Adrenal gland (tissue), 12 donors: ENCODE data around the gene TMBIM4. TPM values are rescaled to one million over a fixed set of nuclear protein-coding genes. Genes with fewer than 3 reads are reported as not detected.
A peak's percentile ranks its signal among the peaks of the same experiment; 100 is the strongest.

Experiments used
- DNase-seq, 7 donors: peaks; one replicate each; pipeline ENCODE4 v3.0.0-alpha.2; 2019 to 2020
- H3K27ac ChIP-seq, 5 donors: fragments of 200-600 bp; sonication (generic) in 4 of 5; 1 replicate in 3 of 5; 2 replicates in 2 of 5; pipeline versions ENCODE4 v1.5.1 to v1.8.0; 2016 to 2020; ENCODE audit warnings: mild to moderate bottlenecking in 1 of 5
- H3K27me3 ChIP-seq: fragments of 200-600 bp; 2 replicates; pipeline ENCODE4 v1.8.0; 2021
- H3K36me3 ChIP-seq, 2 donors: fragments of 200-600 bp; replicated peaks in 1 of 2; 1 replicate in 1 of 2; 2 replicates in 1 of 2; pipeline versions ENCODE4 v1.5.1 to v1.8.0; 2018 to 2022
- H3K4me1 ChIP-seq, 2 donors: fragments of 200-600 bp; replicated peaks in 1 of 2; 1 replicate in 1 of 2; 2 replicates in 1 of 2; pipeline versions ENCODE4 v1.5.1 to v1.8.0; 2018 to 2021
- H3K4me3 ChIP-seq, 4 donors: fragments of 200-600 bp; sonication (generic) in 3 of 4; one replicate each; pipeline ENCODE4 v1.5.1; 2016 to 2018
- H3K9me3 ChIP-seq, 3 donors: fragments of 200-600 bp; sonication (generic) in 1 of 3; replicated peaks in 1 of 3; 1 replicate in 2 of 3; 2 replicates in 1 of 3; pipeline versions ENCODE4 v1.5.1 to v1.8.0; 2016 to 2021
- POLR2A ChIP-seq, 2 donors: fragments of 450-650 bp; IDR thresholded peaks; one replicate each; pipeline ENCODE4 v1.6.1; 2017; ENCODE audit warnings: antibody characterized with exemption in 2 of 2, mild to moderate bottlenecking in 2 of 2, moderate library complexity in 1 of 2
- WGBS, 4 donors: extraction: QIAGEN DNeasy Blood & Tissue Kit in 2 of 4; methylation state at CpG; one replicate each; pipeline versions ENCODE4 v1.1.5 to v1.1.7; 2013 to 2017; 5-methylcytosine and 5-hydroxymethylcytosine counted together
- intact Hi-C, 2 donors: fragments of 100-400 bp; cut with DNase I; formaldehyde crosslinking; loops; one replicate each; pipeline versions ENCODE4 v1.14.1 to v1.15.0; 2022 to 2023
- polyA plus RNA-seq, 3 donors: library from polyadenylated mRNA; stranded (reverse); fragments of 200-250 nt in 2 of 3; fragments of 350-450 nt in 1 of 3; fragmentation: Illumina TruSeq in 1 of 3; extraction: RNeasy Lipid Tissue Mini Kit (QIAGEN cat#74804) in 1 of 3; gene quantifications; one replicate each; pipeline ENCODE4 v1.2.3, GENCODE V29; 2013 to 2014
- total RNA-seq, 9 donors: library from RNA; depleted of rRNA in 4 of 9; stranded (reverse); fragments of >200 nt in 4 of 9; fragments of 120-200 nt in 1 of 9; fragmentation: NEBNext Ultra II Directional in 1 of 9; extraction: Animal tissue kit (Norgen Biotek cat#: 25700) in 1 of 9; gene quantifications; one replicate each; pipeline versions ENCODE4 v1.1.0 to v1.2.4, GENCODE V29; 2013 to 2023
- TF ChIP-seq, protein P1 (sequence below), 6 experiments: fragments of 450-650 bp in 4 of 6; fragments of 200-600 bp in 2 of 6; sonication (generic) in 1 of 6; IDR thresholded peaks; 1 replicate in 5 of 6; 2 replicates in 1 of 6; pipeline versions ENCODE4 v1.5.1 to v1.8.0; 2016 to 2021; ENCODE audit warnings: antibody characterized with exemption in 6 of 6, mild to moderate bottlenecking in 2 of 6, moderate library complexity in 1 of 6
- donor health status: healthy with polysubstance abuse.
- donor health status: Bipolar disorder and iron deficiency.
- donor health status: DM: yes; HTN: yes; CAD: no.
- donor health status: DM: no; HTN: no; CAD: no.
- donor health status: DM: no; HTN: no; CAD: no.
- donor health status: DM: yes; HTN: yes; CAD: no.

Gene TMBIM4
- total and polyA plus RNA-seq, 12 donors = 94.3 to 291 (median 214) TPM

DNA sequence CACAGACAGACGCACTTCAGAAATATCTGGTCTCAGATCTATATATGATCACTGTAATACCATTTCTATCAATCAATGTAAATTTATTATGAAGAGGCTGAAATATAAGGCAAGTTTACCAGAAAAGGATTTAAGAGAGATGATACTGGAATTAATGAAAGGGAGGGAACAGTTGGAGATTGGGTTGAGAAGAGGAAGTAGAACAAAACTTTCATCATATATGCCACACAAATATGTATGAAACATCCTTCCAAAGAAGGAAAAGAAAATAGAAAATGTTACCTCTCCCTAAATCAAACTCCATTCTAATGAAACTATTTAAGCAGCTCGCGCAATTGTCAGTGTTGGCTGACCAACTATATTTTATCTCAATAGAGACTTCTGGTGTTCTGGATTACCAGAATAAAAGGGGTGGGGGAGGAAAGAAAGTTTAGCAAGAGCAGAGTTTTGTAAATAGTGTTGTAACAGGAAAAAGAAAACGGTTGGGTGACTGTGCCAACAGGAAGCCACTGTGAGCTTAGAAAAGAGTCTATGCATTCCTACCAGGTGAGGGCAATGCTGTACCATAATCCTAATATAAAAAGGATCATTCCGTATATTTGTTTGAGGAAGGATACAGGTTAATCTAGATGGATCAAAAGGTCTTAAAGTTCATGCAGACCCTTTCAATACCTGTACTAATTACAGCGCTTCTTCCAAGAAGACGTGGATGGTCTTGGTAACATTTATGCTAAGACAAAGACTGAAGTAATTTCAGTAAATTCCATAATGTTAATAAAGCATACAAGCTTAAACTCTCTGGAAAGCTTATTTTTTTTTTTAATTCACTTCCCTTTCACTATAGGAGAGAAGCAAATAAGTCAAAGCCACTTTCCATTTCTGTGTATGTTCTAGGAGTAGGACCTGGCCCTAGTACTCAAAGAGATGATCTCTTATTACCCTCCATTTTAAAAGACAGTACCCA, 24.7 kb downstream of the TMBIM4 start:
- intact Hi-C loops = loop anchor here in 1 of 2 donors (5.0 kb wide), 1 partner anchor 92 kb away; no protein-coding TSS in a partner anchor
- DNase-seq = peak; percentile 41 to 76 (median 70)
- H3K36me3 ChIP-seq = no peaks in the 10 kb centered on the region
- H3K9me3 ChIP-seq = peaks cover 3 to 16% (median 13%) of the 10 kb centered on the region in 3 donors
- peaks cover 0 to 15% of the 10 kb centered on the region in 2 donors for H3K4me1 ChIP-seq
- 35 to 46% (median 44%) methylated on average over 7 of the region's 7 CpGs for WGBS, 4 donors
- H3K27me3 ChIP-seq = no peaks in the 10 kb centered on the region
- peak overlapping the region; percentile 13 to 65 (median 32) for H3K27ac ChIP-seq
- no peak overlapping the region for H3K4me3 ChIP-seq
- no peak for TF ChIP-seq POLR2A (IDR thresholded peaks at IDR 0.05)
- TF ChIP-seq, protein P1, sequence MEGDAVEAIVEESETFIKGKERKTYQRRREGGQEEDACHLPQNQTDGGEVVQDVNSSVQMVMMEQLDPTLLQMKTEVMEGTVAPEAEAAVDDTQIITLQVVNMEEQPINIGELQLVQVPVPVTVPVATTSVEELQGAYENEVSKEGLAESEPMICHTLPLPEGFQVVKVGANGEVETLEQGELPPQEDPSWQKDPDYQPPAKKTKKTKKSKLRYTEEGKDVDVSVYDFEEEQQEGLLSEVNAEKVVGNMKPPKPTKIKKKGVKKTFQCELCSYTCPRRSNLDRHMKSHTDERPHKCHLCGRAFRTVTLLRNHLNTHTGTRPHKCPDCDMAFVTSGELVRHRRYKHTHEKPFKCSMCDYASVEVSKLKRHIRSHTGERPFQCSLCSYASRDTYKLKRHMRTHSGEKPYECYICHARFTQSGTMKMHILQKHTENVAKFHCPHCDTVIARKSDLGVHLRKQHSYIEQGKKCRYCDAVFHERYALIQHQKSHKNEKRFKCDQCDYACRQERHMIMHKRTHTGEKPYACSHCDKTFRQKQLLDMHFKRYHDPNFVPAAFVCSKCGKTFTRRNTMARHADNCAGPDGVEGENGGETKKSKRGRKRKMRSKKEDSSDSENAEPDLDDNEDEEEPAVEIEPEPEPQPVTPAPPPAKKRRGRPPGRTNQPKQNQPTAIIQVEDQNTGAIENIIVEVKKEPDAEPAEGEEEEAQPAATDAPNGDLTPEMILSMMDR (IDR thresholded peaks at IDR 0.05) = peak; percentile 32 to 83 (median 70)

DNA sequence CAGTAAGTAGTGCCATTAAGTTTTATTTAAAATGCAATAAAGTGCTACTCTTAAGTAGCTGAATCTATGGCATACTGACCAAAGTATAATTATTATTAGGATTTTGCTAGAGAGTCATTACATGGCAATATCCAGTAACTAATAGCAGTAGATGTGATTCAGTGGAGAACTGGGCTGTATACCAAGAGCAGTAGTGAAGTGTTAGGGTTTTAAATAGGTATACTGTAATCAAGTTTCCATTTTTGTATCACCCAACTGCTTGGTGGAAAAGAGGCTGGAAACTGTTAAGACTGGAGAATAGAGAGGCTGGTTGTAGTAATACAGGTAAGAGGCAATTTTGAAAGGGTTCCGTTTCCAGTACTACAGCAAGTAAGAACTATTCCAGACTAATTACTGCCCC, 25.9 kb downstream of the TMBIM4 start:
- Histone ChIP-seq H3K9me3 (peaks cover 3 to 20% (median 13%) of the 10 kb centered on the region in 3 donors), H3K27ac (no peak overlapping the region), H3K36me3 (no peaks in the 10 kb centered on the region), H3K4me3 (no peak overlapping the region), H3K4me1 (peaks cover 0 to 15% of the 10 kb centered on the region in 2 donors), H3K27me3 (no peaks in the 10 kb centered on the region)
- intact Hi-C loops = no loop called here
- no peak for TF ChIP-seq POLR2A (IDR thresholded peaks at IDR 0.05)
- TF ChIP-seq, protein P1 (IDR thresholded peaks at IDR 0.05) = no peak
- 80 to 98% (median 93%) methylated on average over 1 of the region's 1 CpG for WGBS, 4 donors
- no peak for DNase-seq

DNA sequence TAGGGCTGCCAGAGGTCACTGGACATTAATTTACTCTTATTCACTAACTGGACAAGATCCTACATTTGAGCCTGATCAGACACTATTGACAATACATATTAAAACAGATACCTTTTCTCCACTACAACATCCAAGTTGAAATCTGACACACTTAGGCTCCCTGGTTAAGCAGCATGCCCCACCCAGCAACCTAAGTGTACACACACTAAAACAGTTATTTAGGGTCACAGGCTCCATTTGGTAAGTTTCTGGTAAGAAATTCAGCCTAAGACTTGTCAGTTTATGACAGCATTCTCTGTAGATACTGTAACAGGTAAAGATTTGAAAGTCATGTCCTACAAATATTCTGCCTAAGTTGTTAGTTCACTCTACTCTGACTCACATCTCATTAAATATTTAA, 27.0 kb downstream of the TMBIM4 start:
- H3K9me3 ChIP-seq = peaks cover 3 to 20% (median 13%) of the 10 kb centered on the region in 3 donors
- no peak overlapping the region for H3K27ac ChIP-seq
- no peaks in the 10 kb centered on the region for H3K27me3 ChIP-seq
- H3K36me3 ChIP-seq = peaks cover 0 to 8% of the 10 kb centered on the region in 2 donors
- no peak for DNase-seq
- peaks cover 0 to 15% of the 10 kb centered on the region in 2 donors for H3K4me1 ChIP-seq
- intact Hi-C loops = no loop called here
- TF ChIP-seq POLR2A (IDR thresholded peaks at IDR 0.05) = no peak
- TF ChIP-seq, protein P1 (IDR thresholded peaks at IDR 0.05) = no peak
- no peak overlapping the region for H3K4me3 ChIP-seq

DNA sequence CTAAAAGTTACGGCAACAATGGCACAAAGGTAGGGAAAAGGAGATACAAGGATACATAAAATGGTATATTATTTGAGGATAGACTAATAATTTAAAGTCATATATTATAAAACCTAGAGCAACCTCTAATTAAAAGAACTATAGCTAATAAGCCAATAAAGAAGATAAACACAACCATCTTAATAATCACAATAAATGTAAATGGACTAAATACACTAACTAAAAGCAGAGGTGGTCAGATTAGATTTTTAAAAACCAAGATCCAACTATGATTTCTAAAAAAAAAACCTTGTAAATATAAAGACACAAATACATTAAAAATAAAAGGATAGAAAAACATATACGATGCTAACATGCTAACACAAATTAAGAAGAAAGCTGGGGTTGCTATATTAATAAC, 28.5 kb downstream of the TMBIM4 start:
- Histone ChIP-seq H3K4me1 (peaks cover 0 to 15% of the 10 kb centered on the region in 2 donors), H3K9me3 (peaks cover 3 to 20% (median 13%) of the 10 kb centered on the region in 3 donors), H3K27ac (no peak overlapping the region), H3K27me3 (no peaks in the 10 kb centered on the region), H3K4me3 (no peak overlapping the region), H3K36me3 (peaks cover 4 to 23% of the 10 kb centered on the region in 2 donors)
- intact Hi-C loops = no loop called here
- TF ChIP-seq POLR2A (IDR thresholded peaks at IDR 0.05) = no peak
- TF ChIP-seq, protein P1 (IDR thresholded peaks at IDR 0.05) = no peak
- DNase-seq = no peak
- WGBS, 4 donors = 97 to 100% (median 99%) methylated on average over 2 of the region's 2 CpGs
